Activated CD4-positive, alpha-beta T cell treated with anti-CD3 and anti-CD28 coated beads, Interleukin-2, amount 50 U/mL, for 1 hour (primary cell): ENCODE measurements around the gene ZNRF4.
A peak's percentile ranks its signal among the peaks of the same experiment; 100 is the strongest.
"Not testable (repeated sequence)": the region's sequence is repeated elsewhere in the genome, so short reads cannot be mapped to it uniquely, and the experiment has no call there.

Experiments used
- DNase-seq: peaks from one replicate; pipeline ENCODE4 v3.0.0-alpha.2; 2020

ZNRF4 gene

GRCh38 chr19:5477451-5478215, 22.4 kb downstream of the ZNRF4 start:
- DNase-seq = no peak

GRCh38 chr19:5478241-5478924, 23.2 kb downstream of the ZNRF4 start:
- no peak for DNase-seq

- no peak for DNase-seq
These were observed 23.8 kb downstream of the ZNRF4 start for GRCh38 chr19:5478925-5479588.

GRCh38 chr19:5479958-5480357, 24.7 kb downstream of the ZNRF4 start:
- DNase-seq = no peak

- peak; percentile 31 for DNase-seq
These were observed 25.2 kb downstream of the ZNRF4 start for GRCh38 chr19:5480427-5480836.

GRCh38 chr19:5481957-5482356, 26.7 kb downstream of the ZNRF4 start:
- DNase-seq = no peak

- DNase-seq = no peak
These were observed 29.4 kb downstream of the ZNRF4 start for GRCh38 chr19:5484398-5485285.

- no peak for DNase-seq
These were observed 30.0 kb downstream of the ZNRF4 start for GRCh38 chr19:5485286-5485636.

GRCh38 chr19:5485658-5486057, 30.4 kb downstream of the ZNRF4 start:
- DNase-seq = not testable (repeated sequence)

- no peak for DNase-seq
These were observed 32.0 kb downstream of the ZNRF4 start for GRCh38 chr19:5487222-5487621.

- no peak for DNase-seq
These were observed 34.3 kb downstream of the ZNRF4 start for GRCh38 chr19:5489551-5489950.

GRCh38 chr19:5491565-5491964, 36.3 kb downstream of the ZNRF4 start:
- no peak for DNase-seq

GRCh38 chr19:5492281-5492634, 37.0 kb downstream of the ZNRF4 start:
- DNase-seq = no peak

- DNase-seq = no peak
These were observed 37.6 kb downstream of the ZNRF4 start for GRCh38 chr19:5492635-5493409.

- DNase-seq = no peak
These were observed 39.6 kb downstream of the ZNRF4 start for GRCh38 chr19:5494773-5495172.

GRCh38 chr19:5495792-5496191, 40.6 kb downstream of the ZNRF4 start:
- no peak for DNase-seq

- no peak for DNase-seq
These were observed 42.1 kb downstream of the ZNRF4 start for GRCh38 chr19:5497297-5497696.

- DNase-seq = no peak
These were observed 43.8 kb downstream of the ZNRF4 start for GRCh38 chr19:5498830-5499550.

- DNase-seq = no peak
These were observed 46.7 kb downstream of the ZNRF4 start for GRCh38 chr19:5501907-5502306.

- DNase-seq = no peak
These were observed 48.4 kb downstream of the ZNRF4 start for GRCh38 chr19:5503598-5503997.

GRCh38 chr19:5504114-5504513, 48.9 kb downstream of the ZNRF4 start:
- no peak for DNase-seq
